B cell (primary cell): ENCODE results near the gene TFF2. TPM values are rescaled to one million over a fixed set of nuclear protein-coding genes. Genes with fewer than 3 reads are reported as not detected.

Source experiments
- ATAC-seq: fragments of 200-7000 bp; cut with Tn5 transposase; one replicate; pipeline ENCODE4 v1.10.0; 2021; ENCODE audit warnings: low read depth, mild to moderate bottlenecking, moderate number of reproducible peaks, moderate library complexity
- CTCF ChIA-PET: fragments of 350-600 bp; sonication (Branson Sonifier 250); formaldehyde crosslinking; loops from one replicate; lab custom pipeline; 2021; ENCODE audit warnings: antibody characterized with exemption, inconsistent platforms; lab: Charles Lee
- POLR2A ChIA-PET: fragments of 350-600 bp; sonication (Branson Sonifier 250); formaldehyde crosslinking; loops from one replicate; lab custom pipeline; 2021; ENCODE audit warnings: antibody characterized with exemption; lab: Charles Lee
- DNase-seq: peaks from one replicate; pipeline ENCODE4 v3.0.0; 2013
- H2AFZ ChIP-seq: 2 replicates; pipeline ENCODE4 v1.6.1; 2012; ENCODE audit warnings: mild to moderate bottlenecking, low read depth, low read length; ENCODE audit not compliant: insufficient read depth, poor library complexity, severe bottlenecking
- H3K27ac ChIP-seq, 2 donors: 1 replicate in 1 of 2; 2 replicates in 1 of 2; pipeline ENCODE4 v1.5.1; 2012 to 2013; ENCODE audit warnings: low read length in 2 of 2, mild to moderate bottlenecking in 2 of 2, moderate library complexity in 1 of 2
- H3K27me3 ChIP-seq, 4 experiments: fragments of 200-600 bp in 1 of 4; sonication (generic) in 1 of 4; replicated peaks in 1 of 4; 1 replicate in 2 of 4; 2 replicates in 2 of 4; pipeline versions ENCODE4 v1.6.1 to v1.7.0; 2013 to 2016; ENCODE audit warnings: low read length in 3 of 4, mild to moderate bottlenecking in 2 of 4, mixed read lengths in 1 of 4, moderate library complexity in 1 of 4; ENCODE audit not compliant: insufficient read depth in 4 of 4, control insufficient read depth in 3 of 4; ENCODE audit errors: control extremely low read depth in 1 of 4
- H3K36me3 ChIP-seq, 2 experiments: replicated peaks in 1 of 2; 1 replicate in 1 of 2; 2 replicates in 1 of 2; pipeline versions ENCODE4 v1.6.1 to v1.7.1; 2013; ENCODE audit warnings: low read length in 1 of 2; ENCODE audit not compliant: insufficient read depth in 2 of 2, control insufficient read depth in 1 of 2; ENCODE audit errors: control extremely low read depth in 1 of 2, extremely low read depth in 1 of 2
- H3K4me1 ChIP-seq, 2 donors: fragments of 200-600 bp in 1 of 2; sonication (generic) in 1 of 2; 1 replicate in 1 of 2; 2 replicates in 1 of 2; pipeline versions ENCODE4 v1.5.1 to v1.6.1; 2013 to 2017; ENCODE audit warnings: low read length in 2 of 2; ENCODE audit not compliant: control insufficient read depth in 2 of 2, insufficient read depth in 2 of 2
- H3K4me2 ChIP-seq: replicated peaks from 2 replicates; pipeline ENCODE3; 2012; ENCODE audit warnings: mild to moderate bottlenecking, low read depth, low read length; ENCODE audit not compliant: poor library complexity, severe bottlenecking
- H3K4me3 ChIP-seq, 5 experiments: fragments of 200-600 bp in 1 of 5; sonication (generic) in 1 of 5; 1 replicate in 3 of 5; 2 replicates in 2 of 5; pipeline versions ENCODE4 v1.5.1 to v1.7.0; 2011 to 2016; ENCODE audit warnings: low read length in 4 of 5, mild to moderate bottlenecking in 4 of 5, low read depth in 2 of 5, control low read depth in 1 of 5, moderate library complexity in 1 of 5; ENCODE audit not compliant: insufficient read depth in 1 of 5; ENCODE audit errors: control extremely low read depth in 1 of 5, extremely low read depth in 1 of 5
- H3K79me2 ChIP-seq: fragments of 200-600 bp; sonication (generic); one replicate; pipeline ENCODE4 v1.6.0; 2016; ENCODE audit warnings: low read length; ENCODE audit not compliant: control insufficient read depth, insufficient read depth
- H3K9ac ChIP-seq: fragments of 200-600 bp; sonication (generic); 2 replicates; pipeline ENCODE4 v1.6.1; 2017; ENCODE audit warnings: mild to moderate bottlenecking, low read length, moderate library complexity
- H3K9me3 ChIP-seq, 3 donors: one replicate each; pipeline versions ENCODE4 v1.6.1 to v1.7.1; 2013; ENCODE audit warnings: low read length in 2 of 3; ENCODE audit not compliant: control insufficient read depth in 2 of 3, insufficient read depth in 1 of 3; ENCODE audit errors: control extremely low read depth in 1 of 3
- H4K20me1 ChIP-seq: 2 replicates; pipeline ENCODE4 v1.6.0; 2012; ENCODE audit warnings: mild to moderate bottlenecking, low read length; ENCODE audit not compliant: insufficient read depth, control insufficient read depth, poor library complexity, severe bottlenecking
- H3K27ac Mint-ChIP-seq: one replicate; pipeline ENCODE4 v1.8.0; 2021; ENCODE audit warnings: mixed read lengths
- H3K27me3 Mint-ChIP-seq: one replicate; pipeline ENCODE4 v1.8.0; 2021; ENCODE audit warnings: mixed read lengths
- H3K4me1 Mint-ChIP-seq: one replicate; pipeline ENCODE4 v1.8.0; 2021; ENCODE audit warnings: mixed read lengths
- H3K4me3 Mint-ChIP-seq: one replicate; pipeline ENCODE4 v1.8.0; 2021; ENCODE audit warnings: mixed read lengths
- H3K9me3 Mint-ChIP-seq: one replicate; pipeline ENCODE4 v1.8.0; 2022; ENCODE audit warnings: mixed read lengths; ENCODE audit not compliant: insufficient read depth
- CTCF ChIP-seq: fragments of 200-600 bp; IDR thresholded peaks from one replicate; pipeline ENCODE4 v1.8.0; 2022; ENCODE audit warnings: antibody characterized with exemption, mild to moderate bottlenecking
- EZH2 ChIP-seq: IDR thresholded peaks from 2 replicates; pipeline ENCODE4 v1.6.1; 2012; ENCODE audit warnings: borderline replicate concordance, low read depth, mild to moderate bottlenecking, moderate library complexity, low read length; ENCODE audit not compliant: insufficient read depth, poor library complexity, severe bottlenecking
- WGBS: methylation state at CpG from one replicate; pipeline ENCODE4 v1.1.5; 2013; ENCODE audit warnings: missing lambda C conversion rate; ENCODE audit not compliant: insufficient coverage; 5-methylcytosine and 5-hydroxymethylcytosine counted together
- intact Hi-C: fragments of 100-400 bp; cut with micrococcal nuclease; formaldehyde crosslinking; loops from one replicate; pipeline ENCODE4 v1.10.0; 2022
- polyA plus RNA-seq: library from polyadenylated mRNA; depleted of rRNA; stranded (reverse); fragments of >200 nt; gene quantifications from 2 replicates; pipeline ENCODE4 v1.2.3, GENCODE V29; 2012
- total RNA-seq, 2 donors: library from RNA; stranded (reverse); fragments of 120-200 nt in 1 of 2; gene quantifications; 1 replicate in 1 of 2; 2 replicates in 1 of 2; pipeline versions ENCODE4 v1.2.3 to v1.2.4, GENCODE V29; 2013 to 2022

Gene TFF2
- total and polyA plus RNA-seq, 2 donors (not counting 1 experiment from before 2014, with no cell fraction given) = not detected

GRCh38 chr21:42346441-42346840 lies 4.4 kb downstream of the TFF2 start:
- TF ChIP-seq CTCF (no peak), EZH2 (no peak)
- CTCF ChIA-PET = no interaction called here
- no peaks in the 10 kb centered on the region for H3K4me1 ChIP-seq
- intact Hi-C loops = no loop called here
- H3K27ac Mint-ChIP-seq = no peak overlapping the region
- H3K9ac ChIP-seq = no peak overlapping the region
- peaks cover 0 to 7% (median 1%) of the 10 kb centered on the region in 4 experiments for H3K27me3 ChIP-seq
- no peaks in the 10 kb centered on the region for H3K9me3 Mint-ChIP-seq
- H3K4me3 Mint-ChIP-seq = no peak overlapping the region
- no peaks in the 10 kb centered on the region for H3K36me3 ChIP-seq
- no peak overlapping the region for H3K4me2 ChIP-seq
- no peak for ATAC-seq
- no peaks in the 10 kb centered on the region for H3K79me2 ChIP-seq
- POLR2A ChIA-PET = no interaction called here
- no peaks in the 10 kb centered on the region for H3K4me1 Mint-ChIP-seq
- H2AFZ ChIP-seq = no peak overlapping the region
- no peak overlapping the region for H3K27ac ChIP-seq
- no peak overlapping the region for H3K4me3 ChIP-seq
- 98% methylated on average over 5 of the region's 9 CpGs for WGBS
- DNase-seq = no peak
- H3K9me3 ChIP-seq = peaks cover 0 to 2% (median 0%) of the 10 kb centered on the region in 3 donors
- H4K20me1 ChIP-seq = no peaks in the 10 kb centered on the region
- no peaks in the 10 kb centered on the region for H3K27me3 Mint-ChIP-seq

GRCh38 chr21:42344631-42345030 lies 6.2 kb downstream of the TFF2 start:
- Histone ChIP-seq H3K4me1 (no peaks in the 10 kb centered on the region), H3K36me3 (no peaks in the 10 kb centered on the region), H4K20me1 (no peaks in the 10 kb centered on the region), H3K9me3 (no peaks in the 10 kb centered on the region), H2AFZ (no peak overlapping the region), H3K27ac (no peak overlapping the region), H3K9ac (no peak overlapping the region), H3K79me2 (no peaks in the 10 kb centered on the region), H3K4me2 (no peak overlapping the region), H3K27me3 (peaks cover 0 to 7% (median 1%) of the 10 kb centered on the region in 4 experiments), H3K4me3 (no peak overlapping the region)
- Mint-ChIP-seq H3K4me3 (no peak overlapping the region), H3K27me3 (no peaks in the 10 kb centered on the region), H3K27ac (no peak overlapping the region), H3K4me1 (no peaks in the 10 kb centered on the region), H3K9me3 (no peaks in the 10 kb centered on the region)
- intact Hi-C loops = no loop called here
- POLR2A ChIA-PET = no interaction called here
- CTCF ChIA-PET = no interaction called here
- ATAC-seq = no peak
- DNase-seq = no peak
- TF ChIP-seq CTCF = no peak
- no peak for TF ChIP-seq EZH2
- WGBS = no CpG with 5 or more reads among the region's 4 CpGs
